GM19035 (cell line): ENCODE measurements around the gene MED25.

Experiments used
- ATAC-seq: cut with Tn5 transposase; IDR thresholded peaks from one replicate; pipeline ENCODE4 v1.9.1; 2021; ENCODE audit not compliant: unreplicated experiment

The MED25 gene

DNA sequence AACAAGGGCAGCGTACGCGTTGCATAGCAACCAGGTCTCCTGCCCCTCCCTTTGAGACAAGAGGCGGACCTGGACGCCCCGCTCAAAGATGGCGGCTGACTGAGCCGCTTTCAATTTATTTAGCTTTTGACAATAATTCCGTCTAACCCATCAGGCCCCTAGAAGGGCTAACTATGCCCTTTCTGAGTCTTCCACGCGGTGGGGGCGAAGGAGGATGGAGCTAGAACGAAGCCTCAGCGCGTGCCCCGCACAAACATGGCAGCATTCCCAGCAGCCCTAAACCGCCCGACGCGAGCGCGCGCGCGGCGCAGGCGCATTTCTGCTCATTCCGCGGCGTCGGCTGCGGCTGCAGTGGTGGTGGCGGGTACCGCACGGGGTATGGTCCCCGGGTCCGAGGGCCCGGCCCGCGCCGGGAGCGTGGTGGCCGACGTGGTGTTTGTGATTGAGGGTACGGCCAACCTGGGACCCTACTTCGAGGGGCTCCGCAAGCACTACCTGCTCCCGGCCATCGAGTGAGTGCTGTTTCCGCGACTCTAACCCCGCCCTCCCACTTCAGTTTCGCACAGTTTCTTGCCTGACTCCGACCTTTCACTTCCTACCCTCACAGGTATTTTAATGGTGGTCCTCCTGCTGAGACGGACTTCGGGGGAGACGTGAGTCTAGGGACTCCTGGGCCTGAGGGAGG is at the start of gene MED25:
MED25 (plus strand) TSS at position 326 of the 685 bp plus-strand sequence; CDS start at position 379, 53 bp downstream.
- peak; percentile 76 for ATAC-seq

DNA sequence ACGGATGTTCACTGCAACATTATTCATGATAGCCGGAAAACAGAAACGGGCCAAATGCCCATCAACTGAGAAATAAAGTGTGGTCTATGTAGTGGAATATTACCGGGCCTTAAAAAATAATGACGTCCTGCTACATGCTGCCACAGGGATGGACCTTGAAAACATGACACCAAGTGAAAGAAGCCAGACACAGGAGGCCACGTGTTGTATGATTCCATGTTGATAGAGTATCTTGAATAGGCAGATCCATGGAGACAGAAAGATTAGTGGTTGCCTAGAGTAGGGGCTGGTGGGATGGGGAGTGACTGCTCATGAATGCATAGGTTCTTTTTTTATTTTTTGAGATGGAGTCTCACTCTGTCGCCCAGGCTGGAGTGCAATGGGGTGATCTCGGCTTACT is 47.6 kb upstream of the MED25 start:
- ATAC-seq: no peak

DNA sequence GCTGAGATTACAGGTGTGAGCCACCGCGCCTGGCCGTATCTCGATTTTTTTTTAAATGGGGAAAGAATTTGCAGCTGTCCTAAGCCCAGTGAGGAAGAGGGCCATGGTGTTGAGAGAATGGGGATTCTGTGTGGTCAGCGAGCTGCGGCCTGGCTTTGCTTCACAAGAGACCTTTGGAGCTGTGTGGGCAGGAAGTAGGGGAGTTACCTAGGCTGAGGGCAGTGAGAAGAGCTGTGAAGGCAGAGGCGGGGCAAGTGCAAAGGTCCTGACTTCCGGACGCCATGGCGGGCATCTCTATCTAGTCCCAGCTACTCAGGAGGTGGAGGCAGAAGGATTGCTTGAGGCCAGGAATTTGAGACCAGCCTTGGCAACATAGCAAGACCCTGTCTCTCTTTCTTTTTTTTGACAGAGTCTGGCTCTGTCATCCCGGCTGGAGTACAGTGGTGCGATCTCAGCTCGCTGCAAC is 46.4 kb upstream of the MED25 start:
- ATAC-seq: no peak

DNA sequence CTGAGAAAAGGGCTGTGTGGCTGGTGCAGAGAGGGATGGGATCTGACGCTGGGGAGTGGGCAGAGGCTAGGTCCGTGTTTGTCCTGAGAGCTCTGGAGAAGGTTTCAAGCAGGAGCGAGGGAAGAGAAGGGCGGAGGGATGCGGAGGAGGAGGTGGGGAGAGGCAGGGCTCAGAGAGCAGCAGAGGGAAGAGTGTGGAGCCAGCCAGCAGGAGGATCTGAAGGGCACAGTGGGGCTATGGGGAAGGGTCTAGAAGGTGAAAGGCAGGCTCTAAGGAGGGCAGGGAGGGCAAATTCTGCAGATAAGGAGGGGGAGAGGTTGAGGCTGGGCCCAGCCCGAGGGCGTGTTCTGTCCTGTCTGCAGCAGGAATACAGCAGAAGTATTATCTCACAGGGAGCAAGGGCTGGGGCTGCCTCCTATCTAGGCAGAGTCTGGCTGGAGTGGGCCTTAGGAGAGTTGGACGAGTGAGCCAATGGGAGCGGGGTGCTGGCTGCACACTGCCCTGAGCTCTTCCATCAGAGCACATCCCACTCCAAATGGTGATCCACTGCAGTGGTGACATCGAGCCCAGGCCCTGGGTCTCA is 45.1 kb upstream of the MED25 start:
- no peak for ATAC-seq

DNA sequence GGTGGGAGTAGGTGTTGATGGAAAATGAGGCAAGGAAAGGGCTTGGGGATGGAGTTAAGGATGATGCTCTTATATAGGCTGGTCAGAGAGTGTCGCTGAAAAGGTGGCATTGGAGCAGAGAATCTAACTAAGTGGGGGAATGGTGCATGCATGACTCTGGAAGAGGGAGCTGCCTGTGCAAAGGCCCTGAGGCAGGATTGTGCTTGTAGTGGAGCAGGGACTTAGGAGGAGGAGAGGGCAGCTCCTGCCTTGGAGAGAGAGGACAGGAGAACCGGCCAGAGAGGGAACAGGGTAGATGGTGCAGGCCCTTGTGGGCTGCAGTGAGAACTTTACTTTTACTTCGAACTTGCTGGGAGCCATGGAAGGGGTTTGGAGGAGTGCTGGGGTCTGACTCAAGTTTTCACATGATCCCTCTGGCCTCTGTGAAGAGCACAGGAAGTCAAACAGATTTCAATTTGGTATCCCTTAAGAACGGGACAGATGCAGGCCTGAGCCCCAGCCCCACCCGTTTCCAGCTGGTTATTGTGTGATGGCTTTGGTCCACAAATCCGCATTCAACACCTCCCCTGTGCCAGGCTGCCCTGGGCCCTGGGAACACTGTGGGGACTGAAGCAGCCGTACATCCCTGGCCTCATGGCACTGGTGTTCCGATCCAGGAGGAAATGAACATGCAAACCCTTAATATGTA is 44.3 kb upstream of the MED25 start:
- no peak for ATAC-seq

DNA sequence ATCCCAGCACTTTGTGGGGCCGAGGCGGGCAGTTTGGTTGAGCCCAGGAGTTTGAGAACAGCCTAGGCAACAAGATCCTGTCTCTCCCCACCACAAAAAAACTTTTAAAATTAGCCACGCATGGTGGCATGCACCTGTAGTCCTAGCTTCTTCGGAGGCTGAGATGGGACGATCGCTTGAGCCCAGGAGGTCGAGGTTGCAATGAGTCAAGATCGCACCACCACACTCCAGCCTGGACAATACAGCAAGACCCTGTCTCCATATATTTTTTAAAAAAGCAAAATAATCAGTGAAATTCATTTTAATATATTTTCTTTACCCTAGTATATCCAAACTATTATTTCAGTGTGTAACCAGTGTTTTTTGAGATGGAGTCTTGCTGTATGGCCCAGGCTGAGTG is 43.1 kb upstream of the MED25 start:
- ATAC-seq: no peak

DNA sequence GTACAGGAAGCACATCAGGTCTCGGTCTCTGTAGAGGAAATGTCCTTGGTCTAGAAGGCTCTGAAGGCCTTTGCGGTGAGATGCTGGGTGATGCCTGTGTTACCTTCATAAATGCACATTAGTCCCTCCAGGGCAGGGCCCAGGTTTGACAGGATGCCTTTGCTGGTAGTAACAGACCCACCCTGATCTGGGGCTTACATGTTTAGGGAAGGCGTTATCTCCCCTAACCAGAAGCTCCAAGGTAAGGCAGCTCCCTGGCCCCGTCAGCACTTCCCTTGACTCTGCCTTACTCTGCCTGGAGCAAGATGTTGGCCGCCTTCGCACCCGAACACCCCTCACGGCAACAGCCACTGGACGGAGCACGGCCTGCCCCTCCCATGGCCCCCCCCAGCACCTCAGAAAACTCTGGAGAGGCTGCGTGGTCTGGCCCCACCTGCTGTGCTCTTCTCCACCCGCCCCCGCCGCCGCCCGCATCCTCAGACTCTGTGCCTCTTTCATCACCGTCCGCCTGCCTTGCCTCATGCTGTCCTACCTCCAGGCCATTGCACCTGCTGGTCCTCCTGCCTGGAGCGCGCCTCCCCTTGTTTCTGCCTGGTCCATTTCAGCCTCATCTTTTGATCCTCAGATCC is 42.2 kb upstream of the MED25 start:
- no peak for ATAC-seq

DNA sequence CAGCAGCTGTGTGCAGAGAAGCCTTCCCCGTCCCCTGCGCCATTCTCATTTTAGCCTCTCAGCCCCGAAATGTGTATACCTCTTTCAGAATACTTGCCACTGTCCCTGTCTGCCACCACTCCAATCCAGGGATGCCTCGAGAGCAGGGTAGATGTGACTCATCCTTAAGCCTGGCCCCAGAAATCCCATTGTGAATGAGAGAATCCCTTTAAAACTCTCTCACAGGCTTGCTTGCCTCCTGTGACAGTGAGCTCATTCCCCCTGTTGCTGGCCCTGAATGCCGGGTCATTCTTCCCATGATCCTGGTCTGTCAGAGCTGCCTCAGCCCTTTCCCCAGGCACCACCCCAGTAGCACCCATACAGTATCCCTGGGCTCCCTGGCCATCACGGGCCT is 41.7 kb upstream of the MED25 start:
- no peak for ATAC-seq

DNA sequence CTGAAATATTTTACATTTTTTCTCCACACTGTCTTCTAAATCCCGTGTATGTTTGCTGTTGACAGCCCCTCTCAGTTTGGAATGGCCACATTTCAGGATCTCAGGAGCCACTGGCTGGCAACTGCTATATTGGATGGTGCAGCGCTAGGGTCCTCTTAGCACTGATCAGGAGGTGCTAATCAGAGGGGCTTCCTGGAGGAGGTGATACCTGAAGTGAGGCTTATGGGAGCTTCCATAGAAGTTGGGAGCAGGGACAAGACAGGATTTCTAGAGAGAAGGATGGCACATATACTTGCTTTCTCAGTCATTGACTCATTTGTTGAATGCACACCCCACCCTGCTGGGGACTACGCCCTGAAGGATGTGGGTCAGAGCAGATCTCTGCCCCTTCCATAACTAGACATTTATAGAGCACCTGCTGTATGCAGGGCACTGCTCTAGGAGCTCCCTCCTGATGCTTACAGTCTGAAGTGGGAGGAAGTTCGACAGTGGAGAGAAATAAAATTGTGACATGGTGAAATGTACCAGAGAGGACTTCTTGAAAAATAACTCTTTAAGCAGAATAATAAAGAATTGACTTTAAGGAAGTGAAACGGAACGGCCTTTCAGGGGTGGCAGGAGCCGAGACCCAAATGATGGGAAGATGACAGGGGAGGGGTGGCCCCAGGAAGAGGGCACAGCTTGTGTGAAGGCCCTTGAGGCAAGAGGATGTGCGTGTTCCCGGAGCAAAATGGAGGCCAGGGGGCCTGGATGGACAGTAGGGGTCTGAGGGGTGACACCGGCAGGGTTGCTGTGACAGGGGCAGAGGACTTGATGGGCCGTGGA is 38.1 kb upstream of the MED25 start:
- ATAC-seq: no peak

DNA sequence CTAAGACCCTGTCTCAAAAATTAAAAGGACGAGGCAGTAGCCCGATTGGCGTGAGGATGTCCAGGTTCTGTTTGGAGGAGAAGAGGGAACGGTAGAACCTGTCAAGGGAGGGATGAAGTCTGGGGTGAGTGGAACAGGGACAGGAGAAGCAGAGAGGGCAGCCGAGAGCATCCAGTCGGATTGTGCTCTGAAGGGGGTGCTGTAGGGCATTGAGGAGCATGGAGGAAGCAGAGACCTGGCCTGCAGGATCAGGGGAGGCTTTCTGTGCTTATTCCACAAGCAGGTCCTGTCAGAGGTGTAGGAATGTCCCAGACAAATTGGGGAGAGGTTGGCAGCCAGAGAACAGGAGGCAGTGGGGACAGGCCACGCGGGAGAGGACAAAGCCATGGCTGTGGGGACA is 37.2 kb upstream of the MED25 start:
- no peak for ATAC-seq

DNA sequence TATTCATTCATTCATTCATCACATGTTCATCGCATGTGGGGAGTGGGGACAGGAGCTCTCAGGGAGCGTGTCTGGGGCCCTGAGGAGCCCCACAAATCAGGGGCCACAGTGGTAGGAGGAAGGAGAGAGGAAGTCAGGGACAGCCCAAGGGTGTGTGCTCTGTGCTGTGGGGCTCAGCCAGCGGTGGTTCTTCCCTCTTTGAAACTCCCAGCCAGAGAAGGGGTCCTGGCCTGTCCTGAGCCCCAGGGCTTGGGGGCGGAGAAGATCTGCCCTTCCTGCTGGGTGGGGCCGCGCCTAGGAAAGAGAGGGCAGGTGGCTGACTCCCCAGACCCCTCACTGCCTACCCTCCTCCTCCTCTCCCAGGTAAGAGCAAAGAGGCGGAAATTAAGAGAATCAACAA is 36.7 kb upstream of the MED25 start:
- no peak for ATAC-seq

DNA sequence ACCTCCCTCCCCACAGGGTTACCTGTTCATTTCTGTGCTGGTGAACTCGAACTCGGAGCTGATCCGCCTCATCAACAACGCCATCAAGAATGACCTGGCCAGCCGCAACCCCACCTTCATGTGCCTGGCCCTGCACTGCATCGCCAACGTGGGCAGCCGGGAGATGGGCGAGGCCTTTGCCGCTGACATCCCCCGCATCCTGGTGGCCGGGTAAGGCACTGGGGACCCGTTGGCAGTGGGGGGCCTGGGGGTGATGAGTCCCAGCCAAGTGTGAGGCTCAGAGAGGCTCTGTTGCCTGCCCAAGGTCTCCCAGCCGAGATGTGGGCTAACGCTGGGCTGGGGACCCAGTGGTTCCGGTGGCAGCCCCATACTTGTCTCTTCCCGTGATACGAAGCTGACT is 35.6 kb upstream of the MED25 start:
- ATAC-seq: no peak

DNA sequence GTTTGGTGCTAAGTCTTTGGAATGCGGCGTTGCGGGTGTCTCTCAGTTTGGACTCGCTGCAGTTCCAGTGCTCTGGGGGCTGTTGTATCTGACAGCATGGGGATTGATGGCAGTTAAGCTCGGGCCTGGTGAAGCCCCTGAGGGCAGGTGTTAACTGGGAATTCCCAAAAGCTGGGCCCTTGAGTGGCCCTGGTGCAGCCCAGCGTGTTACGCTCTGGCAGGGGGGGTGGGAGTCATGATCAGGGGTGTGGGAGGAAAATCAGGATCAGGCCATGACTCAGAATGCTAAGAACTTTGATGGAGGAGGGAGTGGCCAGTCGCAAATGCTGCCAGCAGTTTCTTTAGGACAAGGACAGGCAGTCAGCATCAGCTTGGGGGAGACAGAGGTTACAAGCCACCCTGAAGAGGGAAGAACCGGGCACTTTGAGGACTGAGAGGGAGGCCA is 31.7 kb upstream of the MED25 start:
- ATAC-seq: no peak

DNA sequence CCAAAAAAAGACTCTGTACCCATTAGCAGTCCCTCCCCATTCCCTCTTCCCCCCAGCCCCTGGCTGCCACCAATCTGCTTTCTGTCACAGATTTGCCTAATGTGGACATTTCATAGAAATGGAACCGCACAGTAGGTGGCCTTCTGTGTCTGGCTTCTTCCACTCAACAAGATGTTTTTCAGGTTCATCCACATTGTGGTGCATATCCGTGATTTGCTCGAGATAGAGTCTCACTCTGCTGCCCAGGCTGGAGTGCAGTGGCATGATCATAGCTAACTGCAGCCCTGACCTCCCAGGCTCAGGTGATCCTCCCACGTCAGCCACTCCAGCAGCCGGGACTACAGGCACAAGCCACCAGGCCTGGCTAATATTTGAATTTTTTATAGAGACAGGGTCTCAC is 30.3 kb upstream of the MED25 start:
- ATAC-seq: no peak

DNA sequence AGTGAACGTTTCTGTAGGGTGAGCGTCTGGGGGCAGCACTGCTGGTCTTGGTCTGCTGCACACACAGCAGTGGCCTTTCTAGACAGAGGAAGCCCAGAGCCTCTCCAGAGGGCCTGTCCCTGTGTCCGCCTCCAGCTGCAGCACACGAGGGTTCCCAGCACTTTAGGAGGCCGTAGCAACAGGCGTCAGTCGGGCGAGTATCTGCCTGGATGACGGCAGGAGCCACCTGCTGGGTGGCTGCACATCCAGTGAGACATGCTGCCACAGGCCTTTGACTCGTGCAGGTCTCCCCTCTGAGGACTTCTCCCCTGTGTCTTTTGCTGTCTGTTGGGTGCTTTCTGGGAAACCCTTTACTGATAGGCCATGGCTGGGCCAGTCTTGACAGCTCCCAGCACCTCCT is 29.2 kb upstream of the MED25 start:
- no peak for ATAC-seq

DNA sequence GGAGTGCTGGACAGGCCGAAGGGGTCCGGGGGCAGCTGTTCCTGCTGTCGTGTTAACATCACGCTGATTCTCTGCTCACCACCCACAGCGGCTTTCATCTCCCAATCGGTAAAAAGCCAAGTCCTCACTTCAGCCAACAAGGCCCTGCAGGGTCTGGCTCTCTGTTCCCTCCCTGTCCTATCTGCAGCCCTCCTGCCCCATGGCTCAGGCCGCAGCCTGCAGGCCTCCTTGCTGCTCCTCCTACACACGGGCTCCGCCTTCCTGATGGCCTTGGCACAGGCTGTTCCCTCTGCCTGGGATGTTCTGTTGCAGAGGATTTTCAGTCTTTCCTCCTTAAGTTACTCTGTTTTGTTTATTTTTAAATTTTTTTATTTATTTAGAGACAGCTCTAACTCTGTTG is 27.2 kb upstream of the MED25 start:
- ATAC-seq: no peak

DNA sequence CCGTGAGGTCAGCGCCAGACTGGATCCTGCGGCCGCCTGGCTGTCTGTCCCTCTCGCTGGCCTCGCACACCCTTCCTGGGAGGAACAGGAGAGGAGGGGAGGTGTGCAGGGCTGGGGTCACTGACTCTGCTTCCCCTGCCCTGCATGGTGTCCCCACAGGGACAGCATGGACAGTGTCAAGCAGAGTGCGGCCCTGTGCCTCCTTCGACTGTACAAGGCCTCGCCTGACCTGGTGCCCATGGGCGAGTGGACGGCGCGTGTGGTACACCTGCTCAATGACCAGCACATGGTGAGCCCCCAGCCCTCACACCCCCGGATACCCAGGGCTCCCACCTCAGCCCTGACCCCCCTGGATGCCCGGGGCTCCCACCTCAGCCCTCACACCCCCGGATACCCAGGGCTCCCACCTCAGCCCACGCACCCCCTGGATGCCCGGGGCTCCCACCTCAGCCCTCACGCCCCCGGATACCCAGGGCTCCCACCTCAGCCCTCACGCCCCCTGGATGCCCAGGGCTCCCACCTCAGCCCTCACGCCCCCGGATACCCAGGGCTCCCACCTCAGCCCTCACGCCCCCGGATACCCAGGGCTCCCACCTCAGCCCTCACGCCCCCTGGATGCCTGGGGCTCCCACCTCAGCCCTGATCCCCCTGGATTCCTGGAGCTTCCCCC is 26.2 kb upstream of the MED25 start:
- no peak for ATAC-seq

DNA sequence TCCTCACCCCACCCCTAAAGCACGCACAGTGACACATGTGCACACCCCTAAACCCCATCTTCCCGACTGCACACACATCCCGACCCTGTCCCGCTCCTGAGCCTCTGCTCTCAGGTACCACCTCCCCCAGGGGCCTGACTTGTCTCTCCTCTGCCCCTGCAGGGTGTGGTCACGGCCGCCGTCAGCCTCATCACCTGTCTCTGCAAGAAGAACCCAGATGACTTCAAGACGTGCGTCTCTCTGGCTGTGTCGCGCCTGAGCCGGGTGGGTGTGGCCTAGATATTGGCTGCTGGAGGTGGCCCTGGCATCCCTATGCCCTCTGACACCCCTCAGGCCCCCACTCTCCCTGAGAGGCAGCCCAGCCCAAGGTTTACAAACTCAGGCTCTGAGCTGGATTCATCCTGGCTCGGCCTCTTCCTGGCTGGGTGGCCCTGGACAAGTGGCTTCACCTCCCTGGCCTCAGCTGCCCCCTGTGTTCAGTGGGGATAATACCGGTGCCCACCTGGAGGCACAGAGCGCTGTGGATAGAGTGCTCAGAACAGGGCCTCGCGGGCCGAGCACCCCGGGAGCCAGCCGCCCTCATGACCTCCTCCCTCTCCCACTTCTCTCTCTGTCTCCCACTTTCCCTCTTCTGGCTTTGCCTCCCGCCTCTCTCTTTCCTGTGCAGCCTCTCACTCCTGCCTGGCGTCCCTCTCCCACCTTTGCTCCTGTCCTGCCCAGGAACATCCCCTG is 25.1 kb upstream of the MED25 start:
- ATAC-seq: no peak

DNA sequence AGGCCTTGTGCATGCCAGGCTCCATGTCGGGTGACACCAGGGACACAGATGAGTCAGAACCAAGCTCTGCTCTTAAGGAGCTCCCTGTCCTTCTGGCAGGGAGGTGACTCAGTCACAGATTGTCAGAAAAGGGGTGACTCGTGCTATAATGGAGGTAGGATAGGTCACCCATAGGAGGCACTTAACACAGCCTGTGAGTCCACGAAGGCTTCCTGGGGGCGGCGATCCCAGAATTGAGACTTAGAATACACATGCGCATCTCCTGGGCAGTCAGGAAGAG is 24.6 kb upstream of the MED25 start:
- no peak for ATAC-seq

DNA sequence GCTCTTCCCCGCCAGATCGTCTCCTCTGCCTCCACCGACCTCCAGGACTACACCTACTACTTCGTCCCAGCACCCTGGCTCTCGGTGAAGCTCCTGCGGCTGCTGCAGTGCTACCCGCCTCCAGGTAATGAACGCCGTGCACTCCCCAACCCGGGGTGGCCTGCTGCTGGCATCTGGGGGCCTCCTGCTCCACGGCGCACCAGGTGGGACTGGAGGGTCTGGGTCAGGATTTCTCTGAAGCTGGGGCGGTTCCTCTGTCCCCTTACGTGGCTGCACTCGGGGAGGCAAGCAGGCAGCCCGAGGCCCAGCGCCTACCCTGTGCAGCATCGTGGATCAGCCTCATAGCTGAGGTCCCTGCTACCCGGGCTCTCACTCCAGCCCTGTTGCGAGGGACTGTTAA is 22.5 kb upstream of the MED25 start:
- no peak for ATAC-seq
